Endometrial microvascular endothelial cells (primary cell): Measurements from ENCODE around the gene VARS2. TPM values are rescaled to one million over a fixed set of nuclear protein-coding genes. Genes with fewer than 3 reads are reported as not detected.
"Not testable (repeated sequence)": the region's sequence is repeated elsewhere in the genome, so short reads cannot be mapped to it uniquely, and the experiment has no call there.

Source experiments
- in situ Hi-C: cut with HindIII; loops from 2 replicates; pipeline ENCODE4 v1.10.0; 2017; ENCODE audit warnings: low sequenced_read_pairs, low pct_unique_long_range_greater_than_20kb; ENCODE audit errors: inconsistent ontology term
- total RNA-seq: library from RNA; depleted of rRNA; stranded (reverse); fragments of >200 nt; gene quantifications from one replicate; pipeline ENCODE4 v1.2.3, GENCODE V29; 2015; ENCODE audit errors: inconsistent ontology term

The VARS2 gene
- total RNA-seq, 1 donor from 2014 or later: 37.4 TPM

DNA sequence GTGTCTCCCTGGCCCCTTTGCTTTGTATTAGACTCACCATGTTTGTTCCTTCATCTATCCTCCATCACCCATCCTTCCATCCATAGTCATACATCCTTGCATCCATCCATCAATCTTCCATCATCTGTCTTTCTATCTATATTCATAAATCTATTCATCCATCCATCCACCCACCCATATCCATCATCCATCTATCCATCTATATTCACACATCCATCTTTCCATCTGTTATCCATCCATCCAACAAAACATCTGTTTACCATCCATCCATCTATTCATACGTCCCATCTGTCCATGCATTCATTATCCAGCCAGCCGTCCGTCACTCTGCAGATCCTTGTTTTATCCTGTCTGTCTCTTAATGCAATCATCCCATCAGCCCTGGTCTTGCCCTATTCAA lies 19.1 kb upstream of the VARS2 start:
- in situ Hi-C loops: no loop called here

DNA sequence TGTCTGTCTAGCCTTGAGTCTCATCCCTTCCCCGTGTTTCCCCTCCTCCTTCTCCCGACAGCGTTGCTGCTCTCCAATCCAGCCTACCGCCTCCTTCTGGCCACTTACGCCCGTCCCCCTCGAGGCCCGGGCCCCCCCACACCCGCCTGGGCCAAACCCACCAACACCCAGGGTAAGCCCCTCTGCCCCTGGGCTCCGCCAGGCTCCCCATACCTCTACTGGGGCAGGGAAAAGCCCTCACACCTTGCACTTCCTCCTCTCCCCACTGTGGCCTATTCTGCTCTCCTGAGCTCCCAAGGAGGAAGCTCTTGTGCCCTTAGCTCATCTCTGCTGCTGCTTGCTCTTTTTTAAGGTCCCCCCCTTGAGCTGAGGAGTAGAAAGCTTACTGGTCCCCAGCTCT lies 18.7 kb upstream of the VARS2 start:
- in situ Hi-C loops: no loop called here

DNA sequence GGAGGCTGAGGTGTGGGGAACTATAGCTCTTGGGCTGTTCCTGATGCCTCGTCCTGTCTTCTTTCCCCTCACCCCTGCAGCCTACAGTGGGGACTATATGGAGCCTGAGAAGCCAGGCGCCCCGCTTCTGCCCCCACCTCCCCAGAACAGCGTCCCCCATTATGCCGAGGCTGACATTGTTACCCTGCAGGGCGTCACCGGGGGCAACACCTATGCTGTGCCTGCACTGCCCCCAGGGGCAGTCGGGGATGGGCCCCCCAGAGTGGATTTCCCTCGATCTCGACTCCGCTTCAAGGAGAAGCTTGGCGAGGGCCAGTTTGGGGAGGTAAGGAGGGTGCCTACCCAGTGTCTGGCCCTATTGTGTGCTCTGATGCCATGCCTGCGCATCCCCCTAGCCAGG lies 17.5 kb upstream of the VARS2 start:
- in situ Hi-C loops: no loop called here

DNA sequence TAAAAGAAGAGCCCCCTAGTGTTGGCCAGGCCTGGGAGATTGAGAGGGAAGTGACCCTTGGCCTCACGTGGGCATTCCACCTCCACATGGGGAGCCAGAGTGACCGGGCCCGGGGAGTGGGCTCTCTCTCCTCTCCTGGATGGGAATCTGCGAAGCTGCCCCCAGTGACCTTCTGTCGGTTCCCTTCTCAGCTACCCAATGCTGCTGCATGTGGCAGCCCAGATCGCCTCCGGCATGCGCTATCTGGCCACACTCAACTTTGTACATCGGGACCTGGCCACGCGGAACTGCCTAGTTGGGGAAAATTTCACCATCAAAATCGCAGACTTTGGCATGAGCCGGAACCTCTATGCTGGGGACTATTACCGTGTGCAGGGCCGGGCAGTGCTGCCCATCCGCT lies 16.2 kb upstream of the VARS2 start:
- in situ Hi-C loops: no loop called here

DNA sequence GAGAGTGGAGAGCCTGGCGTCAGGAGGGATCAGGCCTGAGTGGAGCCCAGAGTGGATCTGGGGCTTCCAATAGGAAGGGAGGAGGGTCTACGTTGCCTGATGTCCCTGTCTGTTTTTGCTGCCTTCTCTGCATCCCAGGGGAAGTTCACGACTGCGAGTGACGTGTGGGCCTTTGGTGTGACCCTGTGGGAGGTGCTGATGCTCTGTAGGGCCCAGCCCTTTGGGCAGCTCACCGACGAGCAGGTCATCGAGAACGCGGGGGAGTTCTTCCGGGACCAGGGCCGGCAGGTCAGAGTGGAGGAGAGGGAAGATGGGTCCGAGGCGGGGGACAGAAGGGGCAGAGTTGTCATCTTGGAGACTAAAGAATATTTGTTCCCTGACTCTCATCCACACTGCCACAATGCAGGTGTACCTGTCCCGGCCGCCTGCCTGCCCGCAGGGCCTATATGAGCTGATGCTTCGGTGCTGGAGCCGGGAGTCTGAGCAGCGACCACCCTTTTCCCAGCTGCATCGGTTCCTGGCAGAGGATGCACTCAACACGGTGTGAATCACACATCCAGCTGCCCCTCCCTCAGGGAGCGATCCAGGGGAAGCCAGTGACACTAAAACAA lies 15.2 kb upstream of the VARS2 start:
- in situ Hi-C loops: no loop called here

DNA sequence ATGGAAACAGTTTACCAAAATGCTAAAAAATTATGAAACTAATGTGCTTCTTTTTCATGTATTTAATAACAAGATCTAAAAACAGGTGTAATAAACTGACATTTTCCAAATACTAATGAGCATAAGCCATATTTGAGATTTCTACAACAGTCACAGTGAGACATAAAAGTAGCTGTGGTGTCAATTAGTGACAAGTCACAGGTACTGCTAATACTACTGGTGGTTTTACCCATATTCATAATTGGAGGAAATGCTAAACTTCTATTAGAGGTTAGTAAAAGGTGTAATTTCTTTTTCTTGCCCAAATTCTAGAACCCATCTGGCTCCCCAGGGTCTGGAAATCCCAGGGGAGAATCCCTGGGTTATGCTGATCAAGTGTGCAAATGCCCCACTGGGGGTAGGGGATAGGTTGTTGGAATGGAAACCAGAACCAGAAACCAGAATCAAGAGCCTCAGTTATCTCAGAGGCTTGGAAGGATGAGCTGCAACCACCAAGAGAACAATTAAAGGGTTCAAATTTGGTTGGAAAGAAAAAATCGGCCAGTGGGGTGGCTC lies 13.1 kb upstream of the VARS2 start:
- in situ Hi-C loops: no loop called here

DNA sequence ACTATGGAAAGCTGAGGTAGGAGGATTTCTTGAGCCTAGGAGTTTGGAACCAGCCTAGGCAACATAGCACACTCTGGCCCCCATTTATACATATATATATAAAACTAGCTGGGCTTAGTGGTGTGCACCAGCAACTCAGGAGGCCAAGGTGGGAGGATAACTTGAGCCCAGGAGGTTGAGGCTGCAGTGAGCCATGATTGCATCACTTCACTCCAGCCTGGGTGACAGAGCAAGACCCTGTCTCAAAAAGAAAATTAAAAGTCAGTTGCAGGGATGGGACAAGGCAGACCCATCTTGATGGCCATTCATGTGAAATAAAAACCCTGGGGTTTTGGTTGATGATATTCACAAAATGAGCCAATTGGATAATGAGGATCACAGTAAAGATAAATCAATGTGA lies 12.6 kb upstream of the VARS2 start:
- in situ Hi-C loops: no loop called here

DNA sequence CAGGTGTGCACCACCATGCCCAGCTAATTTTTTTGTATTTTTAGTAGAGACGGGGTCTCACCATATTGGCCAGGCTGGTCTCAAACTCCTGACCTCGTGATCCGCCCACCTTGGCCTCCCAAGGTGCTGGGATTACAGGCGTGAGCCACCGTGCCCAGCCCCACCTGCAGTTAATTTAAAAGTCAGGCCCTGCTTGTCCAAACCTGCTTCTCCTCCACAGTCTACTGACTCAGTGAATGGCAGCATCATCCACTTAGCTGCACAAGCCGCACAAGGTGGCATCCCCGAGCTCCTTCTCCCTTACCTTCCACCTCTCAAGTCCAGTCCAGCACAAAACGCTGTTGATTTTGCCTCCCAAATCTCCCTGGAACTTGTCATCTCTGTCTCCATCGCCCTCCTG lies 11.8 kb upstream of the VARS2 start:
- in situ Hi-C loops: not testable (repeated sequence)

DNA sequence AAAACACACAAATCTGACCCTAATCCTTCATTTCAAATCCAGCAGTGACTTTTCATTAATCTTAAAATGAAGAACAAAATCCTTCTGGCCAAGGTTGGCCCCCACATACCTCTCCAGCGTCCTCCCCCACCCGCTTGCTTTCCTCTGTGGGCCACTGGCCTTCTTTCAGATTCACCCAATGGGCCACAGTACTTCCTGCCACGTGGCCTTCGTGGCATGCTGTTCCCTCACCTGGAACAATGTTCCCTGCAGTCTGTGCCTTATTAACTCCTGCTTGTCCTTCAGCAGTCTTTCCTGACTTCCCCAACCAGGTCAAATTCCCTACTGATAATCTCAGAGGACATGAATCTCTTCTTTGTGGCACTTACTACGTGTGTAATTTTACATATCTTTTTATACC lies 11.3 kb upstream of the VARS2 start:
- in situ Hi-C loops: no loop called here

DNA sequence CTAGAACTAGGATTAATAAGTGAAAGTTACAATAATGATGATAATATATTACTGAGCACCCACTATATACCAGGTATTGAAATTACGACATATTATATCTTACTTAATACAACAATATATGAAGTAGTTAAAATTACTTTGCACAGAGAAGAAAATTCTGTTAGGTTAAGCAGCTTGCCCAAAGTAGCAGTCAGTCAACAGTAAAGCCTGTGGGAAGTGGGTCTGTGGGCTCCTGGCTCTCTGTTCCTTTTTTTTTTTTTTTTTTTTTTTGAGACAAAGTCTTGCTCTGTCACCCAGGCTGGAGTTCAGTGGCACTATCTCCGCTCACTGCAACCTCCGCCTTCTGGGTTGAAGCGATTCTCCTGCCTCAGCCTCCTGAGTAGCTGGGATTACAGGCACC lies 10.8 kb upstream of the VARS2 start:
- in situ Hi-C loops: no loop called here

DNA sequence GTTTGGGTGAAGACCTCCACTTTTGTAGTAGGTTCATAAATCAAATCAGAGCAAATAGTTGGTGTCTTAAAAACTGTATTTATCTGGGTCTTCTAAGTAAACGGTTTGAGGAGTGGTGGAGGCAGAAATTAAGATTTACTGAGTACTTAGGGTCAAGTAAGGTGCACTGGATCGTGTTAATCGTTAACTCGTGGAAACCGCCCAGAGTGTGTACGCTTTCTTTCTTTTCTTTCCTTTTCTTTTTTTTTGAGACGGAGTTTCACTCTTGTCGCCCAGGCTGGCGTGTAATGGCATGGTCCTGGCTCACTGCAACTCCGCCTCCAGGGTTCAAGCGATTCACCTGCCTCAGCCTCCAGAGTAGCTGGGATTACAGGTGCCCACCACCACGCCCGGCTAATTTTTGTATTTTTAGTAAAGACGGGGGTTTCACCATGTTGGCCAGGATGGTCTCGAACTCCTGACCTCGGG lies 6.7 kb upstream of the VARS2 start:
- in situ Hi-C loops: not testable (repeated sequence)

DNA sequence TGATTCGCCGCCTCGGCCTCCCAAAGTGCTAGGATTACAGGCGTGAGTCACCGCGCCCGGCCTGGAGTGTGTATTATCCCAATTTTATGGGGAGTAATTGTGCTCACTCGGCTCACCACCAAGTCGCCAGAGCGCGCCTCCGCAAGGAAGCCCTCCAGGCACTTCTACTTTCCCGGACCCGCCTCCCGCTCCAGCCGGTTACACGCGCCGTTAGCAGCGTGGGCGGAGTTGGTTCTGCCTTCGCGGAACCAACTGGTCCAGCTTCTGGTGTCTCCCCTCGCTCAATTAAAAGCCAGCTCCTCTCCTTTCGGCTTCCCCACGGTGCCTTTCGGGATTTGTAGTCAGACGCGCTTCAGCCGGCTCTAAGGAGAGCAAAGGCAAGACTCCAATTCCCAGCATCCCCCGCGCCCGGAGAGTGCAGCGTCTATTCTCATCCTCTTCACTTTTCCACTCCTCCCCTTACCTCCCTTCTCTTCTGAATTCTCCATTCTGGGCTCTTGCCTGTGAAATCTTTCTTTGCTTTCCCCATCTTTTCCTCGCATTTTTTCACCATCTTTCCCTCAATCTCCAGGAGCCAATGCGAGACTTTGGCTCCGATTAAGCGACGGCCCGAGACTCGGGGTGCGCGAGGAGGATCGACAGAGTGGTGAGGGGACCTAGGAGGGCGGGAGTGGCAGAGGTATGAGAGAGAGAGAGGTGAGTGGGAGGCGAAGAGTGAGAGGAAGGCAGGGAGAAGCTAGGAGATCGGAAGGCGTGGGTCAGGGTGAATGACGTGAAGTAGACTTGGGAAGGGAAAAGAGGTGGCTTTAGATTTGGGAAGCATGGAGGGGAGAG lies 6.1 kb upstream of the VARS2 start, which contains the start of gene GTF2H4:
Gene GTF2H4, plus strand, starts transcription at position 450 of the 834 bp plus-strand sequence.
- in situ Hi-C loops: no loop called here

DNA sequence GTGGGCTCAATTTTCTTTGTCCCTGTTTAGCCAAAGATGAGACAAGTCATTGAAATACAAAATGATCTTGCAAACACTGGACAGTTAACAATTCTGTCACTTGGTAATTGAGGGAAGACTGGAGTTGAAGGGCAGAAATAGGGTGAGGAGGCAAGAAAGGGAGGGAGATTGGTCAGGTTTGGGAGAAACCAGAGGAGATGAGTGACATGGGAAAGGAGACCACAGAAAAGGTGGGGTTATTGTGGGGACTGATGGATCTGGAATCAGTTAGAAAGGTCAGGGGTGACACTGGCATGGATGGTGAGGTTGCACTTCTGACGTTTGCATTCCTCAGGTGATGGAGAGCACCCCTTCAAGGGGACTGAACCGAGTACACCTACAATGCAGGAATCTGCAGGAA lies 5.3 kb upstream of the VARS2 start:
- in situ Hi-C loops: no loop called here

DNA sequence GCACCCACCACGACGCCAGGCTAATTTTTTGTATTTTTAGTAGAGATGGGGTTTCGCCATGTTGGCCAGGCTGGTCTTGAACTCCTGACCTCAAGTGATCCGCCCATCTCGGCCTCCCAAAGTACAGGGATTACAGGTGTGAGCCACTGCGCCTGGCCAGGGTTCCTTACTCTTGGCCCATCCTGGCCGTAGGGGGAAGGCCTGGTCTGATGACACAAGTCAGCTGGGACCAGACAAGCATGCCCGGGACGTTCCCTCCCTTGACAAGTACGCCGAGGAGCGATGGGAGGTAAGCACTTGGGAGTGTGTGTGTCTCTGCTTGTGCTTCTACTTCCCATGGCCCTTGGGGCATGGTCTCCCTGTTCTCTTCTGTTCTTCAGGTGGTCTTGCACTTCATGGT lies 3.6 kb upstream of the VARS2 start:
- in situ Hi-C loops: not testable (repeated sequence)

DNA sequence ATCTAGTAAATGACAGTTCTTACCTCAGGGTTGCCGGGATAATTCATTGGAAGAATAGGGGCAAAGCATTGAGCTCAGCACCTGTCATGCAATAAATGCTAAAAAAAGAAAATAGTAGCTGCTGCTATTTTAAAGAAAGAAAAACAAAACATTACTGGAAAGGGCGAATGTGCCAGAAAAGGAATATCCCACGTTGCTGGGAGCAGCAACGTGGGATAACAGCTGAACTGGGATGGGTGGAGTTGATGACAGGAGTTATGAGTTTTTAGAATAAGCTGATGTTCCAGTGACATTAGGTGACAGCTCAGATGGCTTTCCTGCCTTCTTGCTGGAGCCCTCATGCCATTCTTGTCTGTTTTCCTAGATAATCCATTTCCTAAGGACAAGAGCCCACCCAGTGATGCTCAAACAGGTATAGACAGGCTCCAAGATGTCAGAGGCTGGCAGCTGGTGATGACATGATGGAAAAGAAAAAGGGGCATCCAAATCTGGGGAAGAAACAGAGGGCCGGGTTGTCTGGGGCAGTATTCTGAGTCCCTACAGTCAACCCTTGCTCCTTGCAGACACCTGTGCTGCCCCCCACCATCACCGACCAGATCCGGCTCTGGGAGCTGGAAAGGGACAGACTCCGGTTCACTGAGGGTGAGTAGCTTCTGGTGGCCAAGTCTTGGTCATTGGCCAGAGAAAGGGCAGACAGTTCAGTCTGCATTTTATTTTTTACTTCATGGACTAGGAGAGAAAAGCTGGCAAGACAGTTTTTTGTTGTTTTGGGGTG lies 1.1 kb upstream of the VARS2 start:
- in situ Hi-C loops: no loop called here

DNA sequence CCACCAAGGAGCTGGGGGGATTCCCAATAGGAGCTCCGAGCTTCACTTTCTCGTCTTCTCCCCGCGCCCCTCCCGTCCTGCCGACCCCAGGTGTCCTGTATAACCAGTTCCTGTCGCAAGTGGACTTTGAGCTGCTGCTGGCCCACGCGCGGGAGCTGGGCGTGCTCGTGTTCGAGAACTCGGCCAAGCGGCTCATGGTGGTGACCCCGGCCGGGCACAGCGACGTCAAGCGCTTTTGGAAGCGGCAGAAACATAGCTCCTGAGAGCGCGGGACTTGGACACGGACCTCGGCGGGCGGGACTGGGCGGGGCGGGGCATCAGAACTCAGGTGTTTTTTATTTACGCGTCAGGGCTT lies 340 bp upstream of the VARS2 start:
- in situ Hi-C loops: no loop called here

DNA sequence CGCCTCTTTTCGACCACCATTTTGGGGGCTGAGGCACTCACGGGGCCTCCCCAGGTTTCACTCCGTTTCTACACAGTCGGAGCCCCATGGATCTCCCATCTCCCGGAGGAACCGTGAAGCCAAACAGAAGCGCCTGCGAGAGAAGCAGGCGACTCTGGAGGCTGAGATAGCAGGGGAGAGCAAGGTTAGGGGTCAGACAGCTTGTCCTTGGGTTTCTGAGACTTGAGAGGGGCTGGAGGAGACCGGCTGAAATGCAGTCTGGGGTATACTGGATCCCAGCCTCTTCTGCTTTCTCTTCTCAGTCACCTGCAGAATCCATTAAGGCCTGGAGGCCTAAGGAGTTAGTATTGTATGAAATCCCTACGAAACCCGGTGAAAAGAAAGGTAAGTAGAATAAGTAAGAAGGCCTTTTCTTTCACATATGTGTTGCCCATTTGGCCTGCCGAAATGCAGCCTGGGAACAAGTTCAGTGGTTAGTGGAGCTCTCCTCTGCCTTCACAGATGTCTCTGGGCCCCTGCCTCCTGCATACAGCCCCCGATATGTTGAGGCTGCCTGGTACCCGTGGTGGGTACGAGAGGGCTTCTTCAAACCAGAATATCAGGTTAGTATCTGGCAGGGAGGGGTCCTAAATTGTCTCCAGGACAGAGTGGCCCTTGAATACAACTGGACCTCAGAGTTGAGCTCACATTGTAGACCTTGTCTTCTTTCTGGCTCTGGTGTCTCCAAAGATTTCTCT lies 984 bp downstream of the VARS2 start:
- in situ Hi-C loops: no loop called here

DNA sequence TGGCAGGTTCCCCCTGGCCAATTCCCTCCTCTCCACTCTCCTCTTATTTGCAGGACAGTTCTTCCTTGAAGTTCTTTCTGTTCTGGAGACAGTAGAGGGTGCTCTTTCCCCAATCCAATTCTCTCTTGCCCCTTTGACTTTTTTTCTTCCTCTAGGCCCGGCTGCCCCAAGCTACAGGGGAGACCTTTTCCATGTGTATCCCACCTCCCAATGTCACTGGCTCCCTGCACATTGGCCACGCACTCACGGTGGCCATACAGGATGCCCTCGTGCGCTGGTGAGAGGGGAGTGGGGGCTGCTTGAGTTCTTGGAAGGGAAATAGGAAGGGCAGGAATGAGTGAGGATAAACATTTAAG lies 1.5 kb downstream of the VARS2 start:
- in situ Hi-C loops: no loop called here

DNA sequence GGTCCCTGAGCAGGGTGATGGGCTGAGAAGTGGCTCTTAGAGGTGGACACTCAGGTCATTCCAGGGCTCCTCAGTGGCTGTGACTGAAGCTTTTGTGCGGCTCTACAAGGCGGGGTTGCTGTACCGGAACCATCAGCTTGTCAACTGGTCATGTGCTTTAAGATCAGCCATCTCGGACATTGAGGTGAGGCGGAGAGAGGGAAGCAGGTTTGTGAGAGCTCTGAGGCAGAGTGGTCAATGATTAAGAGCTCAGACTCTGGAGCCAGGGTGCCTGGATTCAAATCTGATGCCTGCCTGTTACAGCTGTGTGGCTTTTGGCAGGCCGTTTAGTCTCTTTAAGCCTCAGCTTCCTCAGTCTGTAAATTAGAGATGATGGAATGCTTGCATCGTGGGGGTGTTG lies 3.0 kb downstream of the VARS2 start:
- in situ Hi-C loops: no loop called here
